DMS53 (cell line): ENCODE measurements around the gene COL23A1.
"Not testable (repeated sequence)": the region's sequence is repeated elsewhere in the genome, so short reads cannot be mapped to it uniquely, and the experiment has no call there.

ENCODE experiments used
- DNase-seq: peaks from one replicate; lab custom pipeline; 2025; lab: John Stamatoyannopoulos, UW

Gene COL23A1

DNA sequence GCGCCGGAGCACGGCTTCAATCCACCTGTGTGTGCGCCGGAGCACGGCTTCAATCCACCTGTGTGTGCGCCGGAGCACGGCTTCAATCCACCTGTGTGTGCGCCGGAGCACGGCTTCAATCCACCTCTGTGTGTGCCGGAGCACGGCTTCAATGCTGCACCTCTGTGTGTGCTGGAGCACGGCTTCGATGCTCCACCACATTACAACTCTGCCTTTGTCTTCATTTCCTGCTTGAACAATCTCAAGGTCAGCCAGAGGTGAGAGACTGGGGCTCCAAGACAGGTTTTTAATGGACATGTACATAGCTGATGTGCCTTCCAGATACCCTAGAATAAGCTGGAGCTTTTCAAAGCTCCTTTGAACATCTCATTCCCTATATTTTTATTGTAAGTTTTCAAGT, 287.9 kb downstream of the COL23A1 start:
- DNase-seq, result not testable (repeated sequence)

DNA sequence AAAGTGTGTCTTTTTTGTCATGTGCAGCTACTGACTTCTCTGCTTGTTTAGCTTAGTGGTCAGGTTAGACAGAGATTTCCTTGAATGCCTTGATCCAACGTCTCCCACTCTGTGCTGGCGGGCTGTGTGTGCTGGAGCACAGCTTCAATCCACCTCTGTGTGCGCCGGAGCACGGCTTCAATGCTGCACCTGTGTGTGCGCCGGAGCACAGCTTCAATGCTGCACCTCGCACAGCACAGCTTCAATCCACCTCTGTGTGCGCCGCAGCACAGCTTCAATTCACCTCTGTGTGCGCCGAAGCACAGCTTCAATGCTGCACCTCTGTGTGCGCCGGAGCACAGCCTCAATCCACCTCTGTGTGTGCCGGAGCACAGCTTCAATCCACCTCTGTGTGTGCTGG, 288.6 kb downstream of the COL23A1 start:
- DNase-seq, result no peak

DNA sequence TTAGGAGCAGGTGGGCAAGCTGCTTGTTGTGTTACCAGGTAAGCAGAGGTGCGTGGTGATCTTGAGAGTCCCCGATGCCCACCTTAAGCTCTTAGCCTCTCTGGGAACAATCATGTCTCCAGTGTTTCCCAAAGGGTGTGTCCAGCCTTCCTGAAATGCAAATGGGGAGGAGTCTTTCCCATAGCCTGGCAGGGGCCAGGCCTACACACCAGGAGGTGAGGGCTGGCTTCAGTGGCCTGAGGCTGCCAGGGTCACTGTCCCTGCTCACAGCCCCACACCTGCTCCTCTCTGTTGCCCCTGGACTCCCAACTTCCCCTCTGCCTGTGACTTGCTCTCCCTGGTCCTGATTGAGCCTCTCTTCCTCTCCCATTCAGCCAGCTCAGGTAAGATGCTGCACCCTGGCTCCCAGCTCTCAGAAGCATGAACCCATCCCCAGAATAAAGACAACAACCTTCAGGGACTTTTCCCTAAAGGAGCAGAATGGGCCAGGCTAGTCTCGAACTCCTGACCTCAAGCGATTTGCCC, 291.8 kb downstream of the COL23A1 start:
- no peak for DNase-seq

DNA sequence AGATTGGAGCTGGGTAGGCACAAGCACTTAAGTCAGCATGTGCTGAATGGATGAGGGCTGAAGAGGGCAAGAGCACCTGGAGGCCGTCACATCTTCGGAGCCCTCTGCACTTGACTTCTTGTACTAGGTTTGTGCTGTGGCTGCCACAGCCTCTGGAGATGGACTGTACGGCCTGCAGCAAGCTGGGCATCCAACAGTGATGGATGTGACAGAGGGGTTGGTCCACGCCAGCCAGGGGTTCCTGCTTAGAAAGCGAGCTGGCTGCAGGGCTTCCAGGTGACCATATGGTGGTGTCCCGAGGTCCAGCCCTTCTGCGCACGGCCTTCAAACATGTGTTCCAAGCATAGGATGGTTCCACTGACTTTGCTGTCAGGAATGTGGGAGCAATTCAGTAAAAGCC, 292.4 kb downstream of the COL23A1 start:
- no peak for DNase-seq

DNA sequence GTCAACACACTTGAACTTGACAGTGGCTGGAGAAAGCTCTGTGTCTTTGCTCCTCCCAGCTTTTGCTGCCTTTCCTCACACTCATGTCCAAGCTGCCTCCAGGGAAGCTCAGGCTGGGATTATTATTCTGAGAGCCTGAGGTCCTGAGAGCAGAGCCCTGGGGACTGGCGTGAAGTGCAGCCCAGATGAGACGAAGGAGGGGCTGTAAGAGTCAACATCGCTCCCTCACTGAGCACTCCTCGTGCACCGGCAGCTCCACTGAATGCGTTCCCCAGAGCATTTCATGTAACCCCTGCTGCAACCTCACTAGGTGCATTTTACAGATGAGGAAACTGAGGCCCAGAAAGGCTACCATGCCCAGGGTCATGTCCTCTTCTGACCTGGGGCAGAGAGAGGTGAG, 294.1 kb downstream of the COL23A1 start:
- DNase-seq, result no peak

DNA sequence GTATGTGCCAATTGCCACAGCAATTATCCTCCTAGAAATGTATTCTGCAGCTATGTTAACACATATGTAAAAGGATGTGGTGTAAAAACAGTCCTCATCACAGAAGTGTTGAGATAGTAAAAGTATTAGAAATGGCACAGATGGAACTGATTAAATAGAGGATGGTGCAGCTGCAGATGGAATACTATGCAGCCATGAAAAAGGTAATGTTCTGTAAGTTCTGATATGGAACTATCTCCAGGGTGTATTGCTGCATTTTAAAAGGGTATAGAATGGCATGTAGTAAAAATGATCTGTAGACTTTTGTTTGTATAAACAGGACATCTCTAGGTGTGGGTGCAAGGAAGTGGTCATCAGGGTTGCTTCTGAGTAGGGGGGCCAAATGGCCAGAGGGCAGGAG, 294.6 kb downstream of the COL23A1 start:
- DNase-seq, result no peak

DNA sequence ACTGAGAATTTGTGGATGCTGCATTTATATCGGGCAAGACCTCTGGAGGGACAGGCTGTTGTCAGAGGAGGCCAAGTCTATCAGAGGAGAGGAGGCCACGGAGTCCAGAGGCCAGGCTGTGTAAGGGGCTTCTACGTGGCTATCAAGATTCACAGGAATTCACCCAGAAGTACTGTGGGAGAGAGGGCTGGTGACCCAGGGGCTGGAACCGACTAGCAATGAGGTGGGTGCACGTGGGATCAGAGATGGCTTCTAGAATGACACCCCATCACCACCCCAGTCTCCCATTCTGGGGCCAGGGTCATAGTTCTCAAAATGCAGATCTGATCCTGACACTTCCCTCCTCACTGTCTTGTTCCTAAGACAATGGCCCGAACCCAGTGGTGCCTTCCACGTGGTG, 296.4 kb downstream of the COL23A1 start:
- no peak for DNase-seq

DNA sequence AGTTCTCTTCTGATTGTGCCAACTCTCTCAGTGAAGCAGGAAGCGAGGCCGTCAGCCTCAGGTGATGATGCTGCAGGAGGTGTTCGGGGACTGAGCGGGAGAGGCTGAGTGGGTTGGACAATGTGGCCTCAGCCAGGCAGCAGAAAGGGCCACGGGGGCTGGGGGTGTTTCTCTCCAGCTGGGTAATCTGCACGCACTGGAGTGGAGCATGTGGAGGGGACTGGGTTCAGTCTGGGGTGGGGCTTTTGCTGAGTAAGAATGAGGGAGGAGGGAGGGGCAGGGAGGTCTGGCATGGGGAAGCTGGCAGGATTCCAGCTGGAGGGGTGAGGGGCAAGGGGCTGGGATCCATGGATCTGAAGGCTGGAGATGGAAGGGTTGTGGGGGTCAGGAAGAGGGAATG, 296.8 kb downstream of the COL23A1 start:
- DNase-seq, result no peak

DNA sequence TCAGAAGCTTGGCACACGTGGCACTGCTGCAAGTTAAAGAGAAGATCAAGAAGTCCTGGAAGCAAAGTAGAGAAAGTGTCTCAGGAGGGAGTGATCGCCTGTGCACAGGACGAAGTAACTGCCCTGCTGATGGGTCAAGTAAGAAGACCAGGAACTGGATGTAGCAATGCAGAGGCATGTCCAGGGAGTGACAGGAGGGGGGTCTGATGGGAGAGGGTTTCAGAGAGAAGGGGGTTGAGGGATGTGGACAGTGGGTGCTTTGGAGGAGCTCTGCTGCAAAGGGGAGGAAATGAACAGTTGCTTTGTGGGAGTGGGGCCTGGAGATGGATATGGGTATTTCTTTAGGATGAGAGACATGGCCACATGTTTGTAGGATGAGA, 297.4 kb downstream of the COL23A1 start:
- no peak for DNase-seq

DNA sequence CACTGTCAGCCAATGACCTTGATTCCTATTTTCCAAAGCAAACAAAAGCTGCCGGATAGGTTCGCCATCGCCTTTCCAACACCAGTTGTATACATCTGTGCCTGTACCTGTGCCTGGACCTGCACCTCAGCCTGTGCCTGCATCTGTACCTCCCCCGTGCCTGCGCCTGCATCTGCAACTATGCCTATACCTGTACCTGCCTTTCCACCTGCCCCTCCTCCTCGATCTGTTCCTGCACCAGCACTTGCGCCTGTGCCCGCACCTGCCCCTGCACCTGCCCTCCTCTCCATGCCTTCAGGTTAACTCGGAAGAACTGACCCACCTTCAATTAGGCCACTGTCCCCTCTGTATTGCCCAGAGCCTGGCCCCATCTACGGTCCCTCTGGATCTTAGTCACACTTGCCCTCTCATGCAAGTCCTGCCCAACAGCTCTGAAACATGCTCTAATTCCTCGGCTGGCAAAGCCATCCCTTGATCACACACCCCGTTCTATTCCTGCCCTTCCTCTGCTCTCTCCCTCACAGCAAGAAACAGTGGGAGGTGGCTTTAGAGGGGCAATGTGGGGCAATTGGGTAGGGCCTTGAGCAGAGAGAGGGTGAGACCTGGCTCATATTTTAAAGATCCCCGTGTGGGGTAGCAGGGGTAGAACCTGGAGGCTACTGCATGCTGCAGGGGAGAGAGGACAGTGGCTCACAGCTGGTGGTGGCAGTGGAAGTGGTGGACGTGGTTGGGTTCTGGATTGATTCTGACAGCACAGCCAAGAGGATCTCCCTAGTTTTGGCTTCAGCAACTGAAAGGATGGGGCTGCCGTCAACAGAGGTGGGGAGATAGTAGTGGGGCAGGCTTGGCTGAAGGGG, 298.0 kb downstream of the COL23A1 start:
- DNase-seq, result no peak

DNA sequence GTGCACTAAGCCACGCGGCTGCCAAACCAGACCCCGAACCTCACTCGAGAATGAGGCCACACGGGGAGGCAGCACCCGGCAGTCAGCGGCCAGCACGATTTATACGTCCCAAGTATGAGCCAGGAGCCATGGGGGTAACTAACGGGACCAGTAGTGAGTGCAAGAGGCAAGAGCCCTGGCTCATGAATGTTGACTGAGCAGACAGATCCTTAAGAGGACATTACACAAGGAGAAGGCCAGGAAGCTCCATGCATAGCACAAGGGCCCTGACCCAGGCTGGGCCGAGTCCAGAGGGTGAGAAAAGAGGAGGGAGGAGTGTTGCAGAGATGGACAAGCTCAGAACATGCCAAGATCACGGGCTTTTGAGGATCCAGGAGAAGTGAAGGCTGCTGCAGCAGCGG, 299.0 kb downstream of the COL23A1 start:
- no peak for DNase-seq

DNA sequence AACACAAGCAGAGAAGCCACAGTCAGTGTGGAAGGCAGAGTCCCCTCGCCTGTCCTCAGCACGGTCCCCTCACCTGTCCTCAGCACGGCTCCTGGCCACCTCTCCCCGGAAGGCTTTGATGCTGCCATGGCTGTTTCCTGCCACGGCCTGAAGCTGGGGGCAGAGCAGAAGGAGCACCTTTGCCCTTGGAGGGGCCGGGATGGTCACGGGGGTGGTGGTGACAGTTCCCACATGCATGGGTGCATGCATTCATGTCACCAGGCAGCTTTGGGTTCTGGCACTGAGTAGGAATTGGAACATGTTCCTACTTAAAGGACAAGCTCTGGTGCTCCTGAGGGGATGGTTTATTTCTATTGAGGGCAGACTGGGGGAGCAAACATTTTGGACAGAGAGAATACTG, 299.8 kb downstream of the COL23A1 start:
- DNase-seq, result no peak

DNA sequence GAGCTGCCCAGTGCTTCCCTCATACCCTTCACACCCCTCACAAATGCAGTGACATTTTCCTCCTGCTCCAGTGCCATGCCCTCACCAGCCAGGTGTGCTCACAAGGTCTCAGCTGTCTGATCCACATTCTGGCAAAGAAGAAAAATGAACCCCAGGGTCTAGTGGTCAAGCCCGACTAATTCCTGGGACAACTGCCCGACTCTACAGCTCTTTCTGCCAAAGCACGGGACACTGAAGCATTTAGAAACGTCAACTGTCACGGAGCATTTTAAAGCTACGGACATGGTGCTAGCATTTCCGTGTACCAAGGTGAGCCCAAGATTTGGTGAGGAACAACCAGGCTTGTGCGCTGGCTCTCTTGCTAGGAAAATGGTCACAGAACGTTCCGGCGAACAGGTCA, 300.8 kb downstream of the COL23A1 start:
- no peak for DNase-seq

DNA sequence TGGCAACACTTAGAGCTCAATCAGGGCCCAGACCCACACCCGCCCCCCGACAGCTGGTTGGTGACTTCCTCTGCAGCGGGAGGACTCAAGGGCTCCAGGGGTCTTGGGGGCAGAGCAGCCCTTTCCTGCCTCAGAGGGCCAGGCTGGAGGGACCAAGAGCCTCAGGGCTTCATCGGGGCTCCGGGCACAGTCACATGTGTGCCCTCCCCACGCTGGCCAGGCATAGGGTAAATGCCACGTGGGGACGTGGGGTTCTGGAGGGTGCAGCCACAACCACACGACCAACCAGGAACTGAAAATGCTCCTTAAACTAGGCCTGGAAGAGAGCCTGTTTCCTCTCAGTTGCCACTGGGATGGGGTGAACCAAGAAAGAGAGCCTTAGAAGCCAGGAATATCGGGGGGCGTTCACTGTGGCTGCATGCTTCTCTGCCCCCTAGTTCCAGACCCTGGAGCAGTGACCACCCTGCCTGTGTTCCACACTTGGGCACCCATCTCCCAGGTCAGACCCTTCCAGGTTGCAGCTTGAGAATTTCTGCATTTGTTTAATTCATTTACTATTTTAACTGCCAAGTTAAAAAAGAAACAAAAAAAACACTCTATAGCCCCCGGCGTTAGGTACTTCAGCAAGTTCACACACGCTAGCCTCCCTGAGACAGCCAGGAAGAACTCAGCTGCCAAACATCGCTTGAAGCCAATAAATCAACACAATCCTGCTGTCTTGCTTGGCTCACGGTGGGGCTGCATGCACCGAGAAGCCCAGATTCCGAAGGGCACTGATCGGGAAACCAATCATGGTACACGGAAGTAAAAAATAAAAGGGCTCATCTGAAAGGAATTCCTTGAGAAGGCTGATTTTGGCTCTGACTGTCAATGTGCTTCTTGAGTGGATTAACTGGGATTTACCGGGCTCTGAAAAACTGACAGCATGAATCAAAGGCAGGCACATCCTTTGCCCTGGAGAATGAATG, 301.5 kb downstream of the COL23A1 start:
- DNase-seq, result no peak

DNA sequence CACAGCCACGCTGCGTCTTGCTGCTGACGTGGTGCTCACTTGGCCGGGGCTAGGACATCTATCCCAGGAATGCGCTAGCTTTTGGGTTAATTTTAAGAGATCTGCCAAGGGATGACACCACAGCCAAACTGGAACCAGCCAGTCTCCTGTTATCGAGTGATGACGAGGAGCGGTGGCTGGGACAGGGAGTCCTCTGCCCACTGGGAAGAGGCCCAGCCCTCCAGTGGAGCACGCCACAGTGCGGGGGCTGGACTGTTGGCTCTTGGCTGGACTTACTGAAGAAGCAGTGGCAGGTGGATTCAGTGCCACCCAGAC, 302.4 kb downstream of the COL23A1 start:
- no peak for DNase-seq

DNA sequence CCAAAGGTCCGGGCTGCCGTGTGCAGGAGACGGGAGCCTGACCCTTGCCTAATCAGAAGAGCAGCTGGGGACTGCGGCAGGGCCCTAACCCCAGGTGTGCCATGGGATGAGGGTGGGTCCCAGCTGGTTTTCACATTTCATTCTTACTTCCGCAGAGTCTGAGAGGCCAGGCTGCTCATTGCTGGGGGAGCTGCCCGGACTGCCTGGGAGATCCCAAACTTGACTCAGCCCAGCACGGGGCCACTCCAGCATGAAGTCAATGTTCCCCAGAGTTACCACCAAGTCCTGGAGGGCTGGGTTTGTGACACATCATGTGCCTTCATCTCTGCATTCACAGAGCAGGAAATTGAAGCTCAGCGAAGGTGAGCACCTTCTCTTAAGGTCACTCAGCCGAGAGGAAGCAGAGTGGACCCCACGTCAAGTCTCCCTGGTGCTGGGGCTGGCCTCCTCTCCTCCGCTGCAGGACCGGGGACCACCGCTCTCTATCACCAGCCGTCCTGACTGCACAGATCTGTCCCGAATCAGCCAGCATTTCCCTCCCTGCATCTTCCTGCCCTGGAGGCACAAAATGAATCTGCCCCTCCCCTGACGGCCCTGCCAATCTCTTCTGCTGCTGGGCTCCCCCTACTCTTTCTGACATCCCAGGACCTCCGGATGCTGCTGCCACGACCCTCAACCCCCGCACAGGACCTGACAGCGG, 303.0 kb downstream of the COL23A1 start:
- no peak for DNase-seq

DNA sequence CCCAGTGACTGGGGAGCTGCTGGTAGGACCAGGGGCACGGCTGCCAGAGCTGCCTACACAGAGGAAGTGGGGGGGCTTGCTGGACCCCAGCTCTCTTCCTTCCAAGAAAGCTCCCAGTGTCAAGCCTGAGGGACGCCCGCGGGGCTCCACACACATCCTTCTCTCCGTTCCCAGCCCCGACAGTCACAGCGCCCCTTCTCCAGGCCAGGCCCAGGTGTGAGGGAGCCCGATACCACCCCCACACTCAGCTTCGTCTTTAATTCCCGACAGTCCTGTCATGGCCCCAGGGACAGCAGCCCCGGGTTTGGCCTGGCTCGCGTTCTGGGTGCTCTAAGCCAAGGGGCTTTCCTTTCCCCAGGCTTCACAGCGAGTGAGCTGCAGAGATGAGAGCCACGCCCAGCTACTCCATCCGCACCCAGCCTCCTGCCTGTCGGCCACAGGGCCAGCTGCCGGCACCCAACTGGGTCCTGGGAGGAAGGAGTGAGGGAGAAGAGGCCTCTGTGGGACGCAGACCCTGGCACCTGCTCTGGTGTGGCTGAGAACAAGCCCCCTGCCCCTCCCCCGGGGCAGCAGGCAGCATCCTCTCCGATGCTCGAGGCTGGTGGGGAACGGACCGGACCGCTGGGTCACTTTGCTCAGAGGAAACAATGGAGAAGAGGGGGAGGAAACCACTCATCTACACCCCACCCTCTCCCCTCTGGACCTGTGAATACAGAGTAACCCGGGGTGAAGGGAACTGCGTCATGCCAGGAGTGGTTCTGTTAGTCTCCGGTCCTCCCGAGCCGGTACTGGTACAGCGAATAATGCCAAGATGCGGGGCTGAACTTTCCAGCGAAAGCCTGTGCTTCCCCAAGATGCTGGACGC, 303.7 kb downstream of the COL23A1 start:
- DNase-seq, result no peak

DNA sequence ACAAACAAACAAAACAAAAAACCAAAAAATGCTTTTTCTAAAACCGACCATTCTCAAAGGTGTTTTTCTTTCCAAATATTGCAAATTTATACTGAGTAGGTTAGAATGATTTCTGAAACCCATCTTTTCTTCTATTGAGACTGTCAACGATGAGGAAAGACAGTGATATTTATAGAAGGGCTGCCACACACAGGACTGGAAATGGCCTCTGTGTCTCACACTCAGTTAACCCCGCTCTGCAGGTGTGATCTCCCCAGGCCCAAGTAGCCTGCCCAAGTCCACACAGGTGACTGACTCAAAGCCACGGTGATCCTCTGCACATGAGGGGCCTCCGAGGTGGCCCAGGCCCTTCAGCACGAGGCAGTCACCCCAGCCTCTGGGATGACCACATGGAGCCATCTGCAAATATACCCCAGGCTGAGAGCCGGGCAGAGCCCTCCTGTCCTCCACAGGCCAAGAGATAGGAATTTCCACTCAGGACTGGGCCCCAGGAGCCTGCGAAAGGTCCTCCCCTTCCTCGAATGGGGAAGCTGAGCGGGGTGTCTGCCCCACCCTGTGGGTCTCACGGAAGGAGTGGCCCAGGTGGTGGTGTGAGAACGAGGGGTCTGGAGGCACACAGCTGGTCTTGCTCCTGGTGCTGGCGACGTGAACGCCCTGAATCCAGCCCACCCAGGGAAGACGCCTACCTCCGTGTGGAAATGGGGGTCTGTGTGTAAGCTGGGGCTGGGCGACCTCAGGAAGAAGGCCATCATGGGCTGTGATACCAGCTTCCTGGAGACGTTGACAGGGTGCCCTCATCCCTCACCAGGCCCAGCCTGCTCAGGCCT, 304.6 kb downstream of the COL23A1 start:
- DNase-seq, result no peak

DNA sequence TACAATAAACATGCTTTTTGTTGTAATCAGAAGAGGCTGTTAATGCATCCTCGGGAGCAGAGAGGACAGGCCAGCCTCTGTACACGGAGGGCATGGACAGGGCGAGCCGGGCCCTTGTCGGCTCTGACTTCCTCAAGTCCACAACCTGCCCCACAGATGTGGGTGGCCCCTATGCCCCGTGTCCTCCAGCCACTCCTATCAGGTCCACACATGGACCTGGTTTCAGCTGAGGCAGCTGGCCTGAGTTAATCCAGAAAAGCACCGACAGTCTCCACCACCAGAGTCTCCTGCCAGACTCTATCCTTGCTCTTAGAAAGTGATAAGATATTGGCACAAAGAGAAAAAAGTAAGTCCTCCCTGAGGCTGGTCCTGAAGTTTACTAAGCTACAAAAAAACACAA, 305.2 kb downstream of the COL23A1 start:
- DNase-seq, result no peak

DNA sequence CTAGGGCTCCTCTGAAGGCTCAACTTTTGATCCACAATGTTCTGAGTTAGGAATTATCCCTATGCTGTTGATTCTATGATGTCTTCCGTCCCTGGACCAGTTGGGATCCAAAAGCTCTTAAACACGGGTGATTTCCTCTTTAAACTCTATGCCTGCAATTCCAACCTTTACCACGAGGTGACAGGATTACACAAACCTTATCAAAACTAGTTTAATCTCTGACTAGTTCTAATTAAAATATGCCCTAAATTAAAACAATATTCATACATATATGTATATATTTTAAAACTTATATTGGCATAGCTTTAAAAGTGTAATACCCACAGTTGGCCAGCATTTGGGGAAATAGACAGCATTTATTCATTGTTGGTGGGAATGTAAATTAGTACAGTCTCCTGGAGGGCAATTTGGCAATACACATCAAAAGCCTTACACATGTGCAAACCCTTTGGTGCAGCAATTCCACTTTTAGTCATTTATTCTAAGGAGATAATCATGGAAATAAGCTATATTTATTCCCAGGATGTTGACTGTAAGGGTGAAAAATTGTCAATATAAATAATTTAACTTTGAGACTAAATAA, 306.0 kb downstream of the COL23A1 start:
- DNase-seq, result peak; percentile 37
